Activated gamma-delta T cell (primary cell): ENCODE data around the gene TAOK3.

Source experiments
- DNase-seq: peaks from one replicate; lab custom pipeline; 2025; lab: John Stamatoyannopoulos, UW

The TAOK3 gene

GRCh38 chr12:118206107-118206412, 166.6 kb downstream of the TAOK3 start:
- no peak for DNase-seq

GRCh38 chr12:118193958-118194357, 178.7 kb downstream of the TAOK3 start:
- DNase-seq: no peak

GRCh38 chr12:118193477-118193876, 179.2 kb downstream of the TAOK3 start:
- DNase-seq: no peak

- no peak for DNase-seq
Measured at GRCh38 chr12:118190266-118190665, 182.4 kb downstream of the TAOK3 start.

- DNase-seq: no peak
Measured at GRCh38 chr12:118189741-118190191, 182.9 kb downstream of the TAOK3 start.

GRCh38 chr12:118188690-118189371, 183.9 kb downstream of the TAOK3 start:
- DNase-seq: no peak

- DNase-seq: no peak
Measured at GRCh38 chr12:118187751-118188435, 184.8 kb downstream of the TAOK3 start.

GRCh38 chr12:118185602-118186397, 186.9 kb downstream of the TAOK3 start:
- no peak for DNase-seq

- no peak for DNase-seq
Measured at GRCh38 chr12:118183711-118184110, 189.0 kb downstream of the TAOK3 start.

GRCh38 chr12:118183155-118183554, 189.6 kb downstream of the TAOK3 start:
- DNase-seq: no peak

- DNase-seq: no peak
Measured at GRCh38 chr12:118175823-118176447, 196.8 kb downstream of the TAOK3 start.

GRCh38 chr12:118166946-118167345, 205.8 kb downstream of the TAOK3 start:
- DNase-seq: no peak

GRCh38 chr12:118164798-118165486, 207.8 kb downstream of the TAOK3 start:
- no peak for DNase-seq

- no peak for DNase-seq
Measured at GRCh38 chr12:118160536-118160935, 212.2 kb downstream of the TAOK3 start.

- DNase-seq: no peak
Measured at GRCh38 chr12:118151755-118152154, 221.0 kb downstream of the TAOK3 start.

- DNase-seq: no peak
Measured at GRCh38 chr12:118150625-118151024, 222.1 kb downstream of the TAOK3 start.

- no peak for DNase-seq
Measured at GRCh38 chr12:118148287-118148686, 224.4 kb downstream of the TAOK3 start.

- no peak for DNase-seq
Measured at GRCh38 chr12:118145798-118146156, 226.9 kb downstream of the TAOK3 start.

GRCh38 chr12:118145113-118145797, 227.5 kb downstream of the TAOK3 start:
- no peak for DNase-seq

- DNase-seq: no peak
Measured at GRCh38 chr12:118144499-118144898, 228.2 kb downstream of the TAOK3 start.

- no peak for DNase-seq
Measured at GRCh38 chr12:118140825-118141224, 231.9 kb downstream of the TAOK3 start.
